ENCODE data around the gene C1orf116. TPM values are rescaled to one million over a fixed set of nuclear protein-coding genes. Genes with fewer than 3 reads are reported as not detected.
A peak's percentile ranks its signal among the peaks of the same experiment; 100 is the strongest.

C1orf116 gene
- total and polyA plus RNA-seq, 8 donors, result 17.1 to 91.7 (median 41.3) TPM

GRCh38 chr1:207058878-207059867 is 26.6 kb upstream of the C1orf116 start:
- intact Hi-C loops (cut with DNase I; ENCODE audit: low total_unique reads), result no loop called here
- no peak overlapping the region for H3K4me3 ChIP-seq
- peak overlapping the region in 4 of 5 donors; percentile 26 to 77 (median 54) for H3K27ac ChIP-seq
- peaks cover 10 to 48% (median 44%) of the 10 kb centered on the region in 4 donors for H3K36me3 ChIP-seq
- TF ChIP-seq EP300 (IDR thresholded peaks at IDR 0.05), result no peak
- TF ChIP-seq CTCF (IDR thresholded peaks at IDR 0.05), result no peak
- TF ChIP-seq POLR2A (IDR thresholded peaks at IDR 0.05), result no peak
- TF ChIP-seq POLR2AphosphoS5 (IDR thresholded peaks at IDR 0.05), result no peak
- H3K27me3 ChIP-seq, result no peaks in the 10 kb centered on the region
- peaks cover 10 to 34% (median 21%) of the 10 kb centered on the region in 4 donors for H3K4me1 ChIP-seq
- no peaks in the 10 kb centered on the region for H3K9me3 ChIP-seq
- DNase-seq, result no peak
- 68 to 82% (median 79%) methylated on average over 6 of the region's 6 CpGs for WGBS, 5 donors

DNA sequence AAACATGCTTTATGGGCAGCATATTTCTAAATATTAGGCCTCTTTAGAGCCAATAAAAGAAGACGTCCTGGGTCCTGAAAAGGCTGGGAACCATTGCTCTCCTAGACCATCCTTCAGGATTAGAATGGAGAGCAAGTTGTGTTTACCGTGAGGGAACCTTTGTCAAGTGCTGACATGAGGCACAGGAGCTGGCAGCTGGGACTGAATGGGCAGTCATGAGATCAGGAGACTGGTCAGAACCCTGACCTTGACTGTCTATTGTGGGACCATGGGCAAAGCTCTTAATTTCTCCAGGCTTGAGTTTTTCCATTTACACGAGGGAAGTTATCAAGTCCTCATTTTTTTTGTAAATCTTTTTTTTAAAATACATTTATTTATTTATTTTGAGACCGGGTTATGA is 25.7 kb upstream of the C1orf116 start:
- Histone ChIP-seq H3K36me3 (peaks cover 6 to 38% (median 34%) of the 10 kb centered on the region in 4 donors), H3K27ac (peak overlapping the region in 3 of 5 donors; percentile 52 to 77 (median 56)), H3K4me3 (no peak overlapping the region), H3K4me1 (peaks cover 11 to 41% (median 21%) of the 10 kb centered on the region in 4 donors), H3K9me3 (no peaks in the 10 kb centered on the region), H3K27me3 (no peaks in the 10 kb centered on the region)
- WGBS, 5 donors, result 82 to 90% (median 87%) methylated on average over 4 of the region's 4 CpGs
- TF ChIP-seq POLR2A (IDR thresholded peaks at IDR 0.05), result no peak
- no peak for TF ChIP-seq EP300 (IDR thresholded peaks at IDR 0.05)
- no peak for TF ChIP-seq POLR2AphosphoS5 (IDR thresholded peaks at IDR 0.05)
- TF ChIP-seq CTCF (IDR thresholded peaks at IDR 0.05), result no peak
- no peak for DNase-seq
- intact Hi-C loops (cut with DNase I; ENCODE audit: low total_unique reads), result no loop called here

- no peaks in the 10 kb centered on the region for H3K9me3 ChIP-seq
- no peak for TF ChIP-seq EP300 (IDR thresholded peaks at IDR 0.05)
- peak in 1 of 3 donors; percentile 12 for TF ChIP-seq POLR2AphosphoS5 (IDR thresholded peaks at IDR 0.05)
- H3K4me3 ChIP-seq, result no peak overlapping the region
- H3K27me3 ChIP-seq, result no peaks in the 10 kb centered on the region
- peak overlapping the region; percentile 59 to 80 (median 64) for H3K27ac ChIP-seq
- DNase-seq, result peak; percentile 62 to 70
- H3K36me3 ChIP-seq, result peaks cover 0 to 23% (median 19%) of the 10 kb centered on the region in 4 donors
- peaks cover 19 to 52% (median 30%) of the 10 kb centered on the region in 4 donors for H3K4me1 ChIP-seq
- intact Hi-C loops (cut with DNase I; ENCODE audit: low total_unique reads), result no loop called here
- 57 to 75% (median 62%) methylated on average over 5 to 6 of the region's 6 CpGs for WGBS, 5 donors
Observed at GRCh38 chr1:207056673-207057072, 24.1 kb upstream of the C1orf116 start.

GRCh38 chr1:207055386-207056001 is 22.9 kb upstream of the C1orf116 start:
- no peaks in the 10 kb centered on the region for H3K27me3 ChIP-seq
- H3K36me3 ChIP-seq, result peaks cover 0 to 14% (median 11%) of the 10 kb centered on the region in 4 donors
- TF ChIP-seq CTCF (IDR thresholded peaks at IDR 0.05), result no peak
- no peak for TF ChIP-seq POLR2A (IDR thresholded peaks at IDR 0.05)
- TF ChIP-seq POLR2AphosphoS5 (IDR thresholded peaks at IDR 0.05), result no peak
- no peak for TF ChIP-seq EP300 (IDR thresholded peaks at IDR 0.05)
- H3K4me1 ChIP-seq, result peaks cover 24 to 59% (median 36%) of the 10 kb centered on the region in 4 donors
- no peak for DNase-seq
- intact Hi-C loops (cut with DNase I; ENCODE audit: low total_unique reads), result no loop called here
- H3K4me3 ChIP-seq, result no peak overlapping the region
- 60 to 66% (median 63%) methylated on average over 3 of the region's 3 CpGs for WGBS, 5 donors
- peak overlapping the region in 4 of 5 donors; percentile 68 to 97 (median 94) for H3K27ac ChIP-seq
- no peaks in the 10 kb centered on the region for H3K9me3 ChIP-seq

Measured in stomach (tissue), 9 donors.